Upper lobe of left lung (tissue), 4 donors: ENCODE data around the gene DPY19L2.
"Not testable (repeated sequence)": the region's sequence is repeated elsewhere in the genome, so short reads cannot be mapped to it uniquely, and the experiment has no call there.

Experiments
- CTCF ChIP-seq, 6 experiments: fragments of 450-650 bp in 4 of 6; fragments of 200-600 bp in 2 of 6; sonication (generic) in 2 of 6; IDR thresholded peaks; one replicate each; pipeline ENCODE4 v1.5.1; 2016 to 2019; ENCODE audit warnings: antibody characterized with exemption in 6 of 6
- EP300 ChIP-seq, 4 donors: sonication (generic); formaldehyde crosslinking; IDR thresholded peaks; one replicate each; pipeline ENCODE4 v1.5.1; 2017; ENCODE audit warnings: antibody characterized with exemption in 4 of 4, control low read depth in 2 of 4
- POLR2A ChIP-seq, 4 donors: fragments of 450-650 bp; IDR thresholded peaks; one replicate each; pipeline ENCODE4 v1.5.1; 2016 to 2017; ENCODE audit warnings: antibody characterized with exemption in 4 of 4, mild to moderate bottlenecking in 2 of 4
- POLR2AphosphoS5 ChIP-seq, 2 donors: sonication (generic); formaldehyde crosslinking; IDR thresholded peaks; one replicate each; pipeline ENCODE4 v1.5.1; 2017; ENCODE audit warnings: antibody characterized with exemption in 2 of 2

- TF ChIP-seq CTCF, POLR2A, POLR2AphosphoS5, EP300 (IDR thresholded peaks at IDR 0.05): not testable (repeated sequence)
These were observed 9.8 kb downstream of the DPY19L2 start for GRCh38 chr12:63658501-63658900.
